K562 (cell line): Measurements from ENCODE around the gene SLC4A5. TPM values are rescaled to one million over a fixed set of nuclear protein-coding genes. Genes with fewer than 3 reads are reported as not detected.

Experiments used
- EP300 ChIP-seq: IDR thresholded peaks from 2 replicates; pipeline ENCODE4 v1.6.1; 2012; ENCODE audit warnings: low read length, improper control_type of control experiment
- ESRRA ChIP-seq: fragments of 450-650 bp; IDR thresholded peaks from 2 replicates; pipeline ENCODE4 v1.6.1; 2014; ENCODE audit warnings: low read depth, mild to moderate bottlenecking, moderate library complexity, borderline replicate concordance
- FOXK2 ChIP-seq, 2 experiments: fragments of 450-650 bp; IDR thresholded peaks in 1 of 2; conservative IDR thresholded peaks in 1 of 2; 2 replicates each; pipeline ENCODE4 v1.6.1; 2016; ENCODE audit warnings: low read depth in 2 of 2, mild to moderate bottlenecking in 1 of 2
- HDAC6 ChIP-seq: IDR thresholded peaks from 2 replicates; pipeline ENCODE4 v1.6.1; 2012; ENCODE audit warnings: low read depth, mild to moderate bottlenecking, control low read depth, inconsistent platforms, low read length, moderate library complexity
- MAFK ChIP-seq: IDR thresholded peaks from 2 replicates; pipeline ENCODE4 v1.6.1; 2011; ENCODE audit warnings: low read length, improper control_type of control experiment
- MED1 ChIP-seq: sonication (generic); formaldehyde crosslinking; IDR thresholded peaks from 2 replicates; pipeline ENCODE4 v1.8.1; 2023; ENCODE audit warnings: missing genetic modification reagents, borderline replicate concordance
- NR2F6 ChIP-seq: fragments of 450-650 bp; formaldehyde crosslinking; IDR thresholded peaks from 2 replicates; pipeline ENCODE4 v1.4.0; 2020; ENCODE audit warnings: mild to moderate bottlenecking
- PHF21A ChIP-seq: fragments of 450-650 bp; IDR thresholded peaks from 2 replicates; pipeline ENCODE4 v1.6.1; 2017; ENCODE audit warnings: low read depth, borderline replicate concordance
- RBM14 ChIP-seq: fragments of 200-400 bp; formaldehyde crosslinking; IDR thresholded peaks from 2 replicates; pipeline ENCODE4 v1.6.1; 2018; ENCODE audit warnings: low read depth, mild to moderate bottlenecking, low read length, moderate library complexity, borderline replicate concordance; ENCODE audit not compliant: insufficient read depth
- SETDB1 ChIP-seq: IDR thresholded peaks from one replicate; pipeline ENCODE4 v1.6.1; 2012; ENCODE audit warnings: low read length, control low read depth, inconsistent platforms
- SIRT6 ChIP-seq: IDR thresholded peaks from one replicate; pipeline ENCODE4 v1.6.1; 2012; ENCODE audit warnings: low read depth, mild to moderate bottlenecking, control low read depth, inconsistent platforms, low read length, moderate library complexity
- SMAD4 ChIP-seq: fragments of 250-450 bp; sonication (Bioruptor Pico); conservative IDR thresholded peaks from 2 replicates; pipeline ENCODE4 v1.8.0; 2021; ENCODE audit warnings: inconsistent platforms, mild to moderate bottlenecking, moderate library complexity
- THRB ChIP-seq: fragments of 450-650 bp; formaldehyde crosslinking; conservative IDR thresholded peaks from 2 replicates; pipeline ENCODE4 v1.4.0; 2022; ENCODE audit warnings: mild to moderate bottlenecking, missing genetic modification characterization
- ZNF217 ChIP-seq: sonication (generic); formaldehyde crosslinking; IDR thresholded peaks from 2 replicates; pipeline ENCODE4 v1.8.0; 2022; ENCODE audit warnings: mild to moderate bottlenecking, missing genetic modification reagents
- polyA plus RNA-seq, 8 experiments: library from polyadenylated mRNA; depleted of rRNA in 4 of 8; stranded (reverse) in 5 of 8; unstranded in 3 of 8; fragments of >200 nt; fragmentation: Nextera tagmentation in 2 of 8; fragmentation: Illumina TruSeq in 1 of 8; extraction: Ambion mirVana in 2 of 8; extraction: Trizol in 1 of 8; gene quantifications; 2 replicates each; pipeline versions ENCODE4 v1.2.1 to v1.2.3, GENCODE V29; 2011 to 2014; ENCODE audit warnings: inconsistent platforms in 1 of 8, missing spikeins in 1 of 8
- total RNA-seq, 7 experiments: library from RNA; depleted of rRNA in 6 of 7; stranded (reverse); fragments of >200 nt in 6 of 7; fragmentation: Illumina TruSeq in 2 of 7; extraction: Trizol in 2 of 7; gene quantifications; 2 replicates each; pipeline versions ENCODE4 v1.2.1 to v1.2.3, GENCODE V29; 2011 to 2021; ENCODE audit warnings: low replicate concordance in 1 of 7
- TF ChIP-seq, protein P1 (sequence below): fragments of 450-650 bp; formaldehyde crosslinking; IDR thresholded peaks from 2 replicates; pipeline ENCODE4 v1.4.0; 2020; ENCODE audit warnings: mild to moderate bottlenecking, moderate library complexity

SLC4A5 gene
- total and polyA plus RNA-seq, 9 of the 15 experiments (the other 6 are each of a cell fraction or from before 2014, with no cell fraction given): 0.03 to 0.77 (median 0.14) TPM; not detected in 1

GRCh38 chr2:74369976-74370375, 26.8 kb upstream of the SLC4A5 start (continued):
- no peak for TF ChIP-seq HDAC6
- TF ChIP-seq ESRRA: no peak
- no peak for TF ChIP-seq THRB (CRISPR knock-in tag)
- TF ChIP-seq SIRT6: no peak
- no peak for TF ChIP-seq EP300
- TF ChIP-seq, protein P1, sequence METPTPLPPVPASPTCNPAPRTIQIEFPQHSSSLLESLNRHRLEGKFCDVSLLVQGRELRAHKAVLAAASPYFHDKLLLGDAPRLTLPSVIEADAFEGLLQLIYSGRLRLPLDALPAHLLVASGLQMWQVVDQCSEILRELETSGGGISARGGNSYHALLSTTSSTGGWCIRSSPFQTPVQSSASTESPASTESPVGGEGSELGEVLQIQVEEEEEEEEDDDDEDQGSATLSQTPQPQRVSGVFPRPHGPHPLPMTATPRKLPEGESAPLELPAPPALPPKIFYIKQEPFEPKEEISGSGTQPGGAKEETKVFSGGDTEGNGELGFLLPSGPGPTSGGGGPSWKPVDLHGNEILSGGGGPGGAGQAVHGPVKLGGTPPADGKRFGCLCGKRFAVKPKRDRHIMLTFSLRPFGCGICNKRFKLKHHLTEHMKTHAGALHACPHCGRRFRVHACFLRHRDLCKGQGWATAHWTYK: no peak
- TF ChIP-seq SETDB1: no peak
- no peak for TF ChIP-seq MED1 (CRISPR knock-in tag)
- no peak for TF ChIP-seq ZNF217 (CRISPR knock-in tag)
- TF ChIP-seq SMAD4 (CRISPR knock-in tag): no peak
- no peak for TF ChIP-seq FOXK2 (conservative IDR thresholded peaks at IDR 0.05 in 1 of 2, IDR thresholded peaks at IDR 0.05 in 1 of 2; ENCODE audit: low read depth in 2 of 2)
- no peak for TF ChIP-seq RBM14
- no peak for TF ChIP-seq PHF21A
- no peak for TF ChIP-seq NR2F6 (CRISPR knock-in tag)
- TF ChIP-seq MAFK: no peak
